Neural progenitor cell (in vitro differentiated cells): ENCODE measurements around the gene CHMP2A. TPM values are rescaled to one million over a fixed set of nuclear protein-coding genes. Genes with fewer than 3 reads are reported as not detected.

Experiments
- DNase-seq: peaks from one replicate; pipeline ENCODE4 v3.0.0-alpha.2; 2016; ENCODE audit warnings: low spot score
- H2AFZ ChIP-seq: fragments of 200-600 bp; sonication (generic); replicated peaks from 2 replicates; pipeline ENCODE4 v1.6.1; 2016; ENCODE audit warnings: antibody characterized with exemption
- H3F3A ChIP-seq: fragments of 200-600 bp; sonication (generic); 2 replicates; pipeline ENCODE4 v1.6.1; 2016; ENCODE audit warnings: antibody characterized with exemption, low read depth
- H3K27ac ChIP-seq: fragments of 200-600 bp; sonication (generic); 2 replicates; pipeline ENCODE4 v1.5.1; 2016; ENCODE audit warnings: mild to moderate bottlenecking
- H3K27me3 ChIP-seq: fragments of 200-600 bp; sonication (generic); 2 replicates; pipeline ENCODE4 v1.6.1; 2016; ENCODE audit warnings: mild to moderate bottlenecking, moderate library complexity
- H3K36me3 ChIP-seq: fragments of 200-600 bp; sonication (generic); 2 replicates; pipeline ENCODE4 v1.5.1; 2016
- H3K4me1 ChIP-seq: fragments of 200-600 bp; sonication (generic); 2 replicates; pipeline ENCODE4 v1.6.1; 2016; ENCODE audit warnings: mixed run types
- H3K4me2 ChIP-seq: fragments of 200-600 bp; sonication (generic); 2 replicates; pipeline ENCODE4 v1.6.1; 2016
- H3K4me3 ChIP-seq: fragments of 200-600 bp; sonication (generic); 2 replicates; pipeline ENCODE4 v1.5.1; 2016
- H3K79me2 ChIP-seq: fragments of 200-600 bp; sonication (generic); 2 replicates; pipeline ENCODE4 v1.6.1; 2016; ENCODE audit warnings: low read depth
- H3K9ac ChIP-seq: fragments of 200-600 bp; sonication (generic); 2 replicates; pipeline ENCODE4 v1.6.1; 2016
- H3K9me3 ChIP-seq: fragments of 200-600 bp; sonication (generic); 2 replicates; pipeline ENCODE4 v1.5.1; 2016; ENCODE audit warnings: low read depth
- H4K20me1 ChIP-seq: fragments of 200-600 bp; sonication (generic); 2 replicates; pipeline ENCODE4 v1.6.1; 2016; ENCODE audit warnings: low read depth
- H3K27ac Mint-ChIP-seq: 3 replicates; pipeline ENCODE4 v1.8.0; 2021; ENCODE audit warnings: mixed read lengths
- H3K27me3 Mint-ChIP-seq: 2 replicates; pipeline ENCODE4 v1.8.0; 2022; ENCODE audit warnings: low read depth, mild to moderate bottlenecking, inconsistent platforms, moderate library complexity, mixed read lengths; ENCODE audit not compliant: insufficient read depth
- H3K36me3 Mint-ChIP-seq: 3 replicates; pipeline ENCODE4 v1.8.0; 2021; ENCODE audit warnings: mixed read lengths
- H3K4me1 Mint-ChIP-seq: 3 replicates; pipeline ENCODE4 v1.8.0; 2021; ENCODE audit warnings: mixed read lengths
- H3K4me3 Mint-ChIP-seq: 3 replicates; pipeline ENCODE4 v1.8.0; 2021; ENCODE audit warnings: mild to moderate bottlenecking, moderate library complexity, mixed read lengths
- H3K9me3 Mint-ChIP-seq: 3 replicates; pipeline ENCODE4 v1.8.0; 2020; ENCODE audit warnings: mixed read lengths
- EZH2 ChIP-seq: fragments of 200-600 bp; sonication (generic); IDR thresholded peaks from 2 replicates; pipeline ENCODE4 v1.6.1; 2017; ENCODE audit warnings: antibody characterized with exemption, mild to moderate bottlenecking, moderate library complexity
- EZH2phosphoT487 ChIP-seq: fragments of 200-600 bp; sonication (generic); IDR thresholded peaks from 2 replicates; pipeline ENCODE4 v1.6.1; 2017; ENCODE audit warnings: antibody characterized with exemption
- total RNA-seq: library from RNA; depleted of rRNA; stranded (reverse); fragments of >200 nt; gene quantifications from 2 replicates; pipeline ENCODE4 v1.2.3, GENCODE V29; 2015; ENCODE audit warnings: low replicate concordance
- TF ChIP-seq, protein P1 (sequence below): fragments of 200-600 bp; sonication (generic); IDR thresholded peaks from 2 replicates; pipeline ENCODE4 v1.5.1; 2017; ENCODE audit warnings: antibody characterized with exemption, mild to moderate bottlenecking

Gene CHMP2A
- total RNA-seq, 1 donor from 2014 or later: 148 TPM

DNA sequence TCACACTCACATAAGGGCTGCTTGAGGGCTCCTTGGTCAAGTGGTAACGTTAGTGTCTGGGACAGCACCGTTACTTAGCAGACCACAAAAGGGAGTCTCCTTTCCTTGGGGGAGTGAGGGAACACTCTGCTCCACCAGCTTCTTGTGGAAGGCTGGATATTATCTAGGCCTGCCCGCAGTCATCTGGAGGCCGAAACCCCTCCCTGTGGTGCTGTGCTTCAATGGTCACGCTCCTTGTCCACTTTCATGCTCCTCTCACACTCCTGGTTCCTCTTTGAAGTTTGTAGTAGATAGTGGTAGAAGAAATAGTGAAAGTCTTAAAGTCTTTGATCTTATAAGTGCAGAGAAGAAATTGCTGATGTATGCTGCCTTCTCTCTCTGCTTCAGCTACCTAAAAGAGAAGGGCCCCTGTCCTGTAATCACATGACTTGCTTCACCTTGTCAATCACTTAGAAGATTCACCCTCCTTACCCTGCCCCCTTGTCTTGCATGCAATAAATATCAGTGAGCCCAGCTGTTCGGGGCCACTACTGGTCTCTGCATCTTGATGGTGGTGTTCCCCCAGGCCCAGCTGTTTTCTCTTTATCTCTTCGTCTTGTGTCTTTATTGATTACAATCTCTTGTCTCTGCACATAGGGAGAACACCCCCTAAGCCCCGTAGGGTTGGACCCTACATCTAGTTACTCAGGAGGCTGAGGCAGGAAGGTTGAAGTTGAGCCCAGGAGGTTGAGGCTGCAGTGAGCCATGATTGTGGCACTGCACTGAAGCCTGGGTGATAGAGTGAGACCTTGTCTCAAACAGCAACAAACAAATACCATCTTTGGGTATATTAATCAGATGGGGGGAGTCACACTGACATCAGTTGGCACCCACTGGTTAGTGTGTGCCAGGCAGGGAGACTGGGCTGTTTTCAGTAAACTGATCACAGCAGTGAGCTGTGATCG is 29.9 kb upstream of the CHMP2A start:
- no peaks in the 10 kb centered on the region for H3K4me1 ChIP-seq
- no peak overlapping the region for H2AFZ ChIP-seq
- H3K9me3 Mint-ChIP-seq: no peaks in the 10 kb centered on the region
- H3K27ac ChIP-seq: no peak overlapping the region
- no peaks in the 10 kb centered on the region for H3K27me3 ChIP-seq
- TF ChIP-seq EZH2: no peak
- TF ChIP-seq, protein P1, sequence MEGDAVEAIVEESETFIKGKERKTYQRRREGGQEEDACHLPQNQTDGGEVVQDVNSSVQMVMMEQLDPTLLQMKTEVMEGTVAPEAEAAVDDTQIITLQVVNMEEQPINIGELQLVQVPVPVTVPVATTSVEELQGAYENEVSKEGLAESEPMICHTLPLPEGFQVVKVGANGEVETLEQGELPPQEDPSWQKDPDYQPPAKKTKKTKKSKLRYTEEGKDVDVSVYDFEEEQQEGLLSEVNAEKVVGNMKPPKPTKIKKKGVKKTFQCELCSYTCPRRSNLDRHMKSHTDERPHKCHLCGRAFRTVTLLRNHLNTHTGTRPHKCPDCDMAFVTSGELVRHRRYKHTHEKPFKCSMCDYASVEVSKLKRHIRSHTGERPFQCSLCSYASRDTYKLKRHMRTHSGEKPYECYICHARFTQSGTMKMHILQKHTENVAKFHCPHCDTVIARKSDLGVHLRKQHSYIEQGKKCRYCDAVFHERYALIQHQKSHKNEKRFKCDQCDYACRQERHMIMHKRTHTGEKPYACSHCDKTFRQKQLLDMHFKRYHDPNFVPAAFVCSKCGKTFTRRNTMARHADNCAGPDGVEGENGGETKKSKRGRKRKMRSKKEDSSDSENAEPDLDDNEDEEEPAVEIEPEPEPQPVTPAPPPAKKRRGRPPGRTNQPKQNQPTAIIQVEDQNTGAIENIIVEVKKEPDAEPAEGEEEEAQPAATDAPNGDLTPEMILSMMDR: no peak
- no peak for TF ChIP-seq EZH2phosphoT487
- peaks cover 2% of the 10 kb centered on the region for H3K27me3 Mint-ChIP-seq
- no peaks in the 10 kb centered on the region for H3K36me3 ChIP-seq
- no peaks in the 10 kb centered on the region for H3K9me3 ChIP-seq
- H3K4me1 Mint-ChIP-seq: peaks cover 12% of the 10 kb centered on the region
- H3F3A ChIP-seq: peaks cover 9% of the 10 kb centered on the region
- no peak overlapping the region for H3K9ac ChIP-seq
- DNase-seq: no peak
- peaks cover 4% of the 10 kb centered on the region for H3K79me2 ChIP-seq
- no peak overlapping the region for H3K4me3 ChIP-seq
- peaks cover 7% of the 10 kb centered on the region for H4K20me1 ChIP-seq
- peak overlapping the region; percentile 62 for H3K27ac Mint-ChIP-seq
- peaks cover 17% of the 10 kb centered on the region for H3K36me3 Mint-ChIP-seq
- no peak overlapping the region for H3K4me3 Mint-ChIP-seq
- no peak overlapping the region for H3K4me2 ChIP-seq

- Histone ChIP-seq H3K27me3 (no peaks in the 10 kb centered on the region), H3K79me2 (peaks cover 18% of the 10 kb centered on the region), H3K36me3 (no peaks in the 10 kb centered on the region), H4K20me1 (peaks cover 12% of the 10 kb centered on the region), H3K27ac (no peak overlapping the region), H3K4me3 (no peak overlapping the region), H2AFZ (no peak overlapping the region), H3K4me2 (no peak overlapping the region), H3K4me1 (no peaks in the 10 kb centered on the region), H3K9me3 (no peaks in the 10 kb centered on the region), H3K9ac (no peak overlapping the region), H3F3A (peaks cover 11% of the 10 kb centered on the region)
- Mint-ChIP-seq H3K27ac (no peak overlapping the region), H3K4me1 (peaks cover 20% of the 10 kb centered on the region), H3K9me3 (no peaks in the 10 kb centered on the region), H3K4me3 (no peak overlapping the region), H3K36me3 (peaks cover 24% of the 10 kb centered on the region), H3K27me3 (peaks cover 2% of the 10 kb centered on the region)
- TF ChIP-seq, protein P1: no peak
- TF ChIP-seq EZH2phosphoT487 (no peak), EZH2 (no peak)
- DNase-seq: no peak
Measured at GRCh38 chr19:58582985-58583384, 28.1 kb upstream of the CHMP2A start.

GRCh38 chr19:58581227-58582141 is 26.6 kb upstream of the CHMP2A start:
- no peak overlapping the region for H3K4me2 ChIP-seq
- Mint-ChIP-seq H3K9me3 (no peaks in the 10 kb centered on the region), H3K27me3 (peaks cover 2% of the 10 kb centered on the region), H3K4me3 (no peak overlapping the region), H3K4me1 (peaks cover 24% of the 10 kb centered on the region), H3K27ac (peak overlapping the region; percentile 81), H3K36me3 (peaks cover 24% of the 10 kb centered on the region)
- H3K9me3 ChIP-seq: no peaks in the 10 kb centered on the region
- no peak overlapping the region for H3K27ac ChIP-seq
- no peak overlapping the region for H3K4me3 ChIP-seq
- H3K4me1 ChIP-seq: no peaks in the 10 kb centered on the region
- peak; percentile 93 for DNase-seq
- no peaks in the 10 kb centered on the region for H3K36me3 ChIP-seq
- H3K9ac ChIP-seq: no peak overlapping the region
- peaks cover 11% of the 10 kb centered on the region for H3F3A ChIP-seq
- H2AFZ ChIP-seq: no peak overlapping the region
- H4K20me1 ChIP-seq: peaks cover 12% of the 10 kb centered on the region
- H3K27me3 ChIP-seq: no peaks in the 10 kb centered on the region
- peaks cover 33% of the 10 kb centered on the region for H3K79me2 ChIP-seq
- TF ChIP-seq, protein P1: peak; percentile 96
- no peak for TF ChIP-seq EZH2phosphoT487
- no peak for TF ChIP-seq EZH2
